GM21529 (cell line): ENCODE measurements around the gene RTKN.
"Not testable (repeated sequence)": the region's sequence is repeated elsewhere in the genome, so short reads cannot be mapped to it uniquely, and the experiment has no call there.

Experiments
- ATAC-seq: cut with Tn5 transposase; IDR thresholded peaks from one replicate; pipeline ENCODE4 v1.9.1; 2021; ENCODE audit not compliant: unreplicated experiment

RTKN gene

DNA sequence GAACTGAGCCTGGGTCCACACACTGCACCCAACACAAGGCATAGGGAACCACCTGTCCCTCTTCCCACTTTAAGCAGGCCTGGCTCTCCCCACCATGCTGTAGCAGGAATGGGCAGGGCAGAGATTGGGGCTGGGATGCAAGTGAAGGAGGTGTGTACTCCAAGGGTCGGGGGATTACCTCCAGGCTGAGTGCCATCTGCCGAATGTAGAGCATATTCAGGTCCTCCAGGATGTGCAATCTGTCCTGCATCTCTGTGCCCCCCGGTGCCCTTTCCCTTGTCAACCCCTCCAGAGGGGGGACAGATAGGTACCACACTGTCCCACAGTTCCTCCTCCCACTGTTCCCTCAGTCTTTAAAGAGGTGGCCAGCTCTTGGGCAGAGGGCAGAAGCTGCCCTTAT, 2.4 kb downstream of the RTKN start:
- ATAC-seq = no peak

DNA sequence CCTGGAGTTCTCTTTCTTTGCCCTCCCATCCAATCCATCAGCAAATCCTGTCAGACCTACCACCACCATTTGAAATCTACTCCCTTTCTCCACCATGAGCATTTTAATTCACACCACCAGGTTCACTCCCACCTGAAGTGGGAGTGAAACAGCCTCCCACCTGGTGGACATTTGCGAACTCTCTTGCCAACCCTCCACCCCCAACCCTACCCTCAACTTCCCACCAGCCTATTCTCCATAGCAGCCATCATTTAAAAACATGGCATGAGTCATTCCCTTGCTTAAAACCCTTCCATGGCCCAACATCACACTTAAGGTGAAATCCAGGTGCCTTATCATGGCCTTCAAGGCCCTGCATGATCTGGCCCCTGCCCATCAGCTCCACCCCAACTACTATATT, 3.5 kb downstream of the RTKN start:
- no peak for ATAC-seq

DNA sequence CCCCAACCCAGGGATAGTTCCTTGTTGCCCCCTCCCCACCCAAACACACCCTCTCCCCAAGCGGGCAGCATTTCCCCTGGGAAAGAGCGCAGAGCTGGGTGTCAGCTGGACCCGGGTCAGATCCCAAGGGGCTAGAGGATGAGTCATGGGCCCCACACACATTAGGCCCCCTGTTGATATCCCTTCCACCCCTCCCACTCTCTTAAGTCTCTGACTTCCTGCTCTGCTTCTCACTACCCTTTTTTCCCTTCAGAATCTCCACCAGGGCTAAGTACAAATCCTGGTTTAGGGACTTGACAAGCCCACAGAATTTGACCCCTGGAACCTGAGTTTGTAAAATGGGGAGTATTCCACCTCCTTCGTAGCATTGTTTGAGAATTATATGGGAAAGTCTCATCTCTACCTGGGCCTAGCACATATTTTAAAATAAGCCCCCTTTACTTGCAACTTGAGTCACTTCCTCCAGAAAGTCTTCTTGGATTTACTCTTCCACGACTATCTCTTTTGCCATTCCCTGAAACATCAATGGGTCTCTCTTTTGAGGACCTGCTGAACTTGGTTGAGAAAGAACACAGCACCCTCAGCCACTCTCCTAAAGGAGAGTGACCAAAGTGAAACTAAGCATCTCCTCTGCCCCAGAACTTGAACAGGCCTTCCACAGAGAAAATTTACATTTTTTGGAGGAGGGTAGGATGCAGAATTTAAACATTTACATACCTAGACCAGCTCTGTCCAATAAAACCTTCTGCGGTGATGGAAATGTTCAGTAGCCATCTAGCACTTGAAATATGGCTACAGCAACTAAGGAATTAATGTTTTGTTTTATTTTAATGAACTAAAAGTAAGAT, 4.7 kb downstream of the RTKN start:
- ATAC-seq = no peak

DNA sequence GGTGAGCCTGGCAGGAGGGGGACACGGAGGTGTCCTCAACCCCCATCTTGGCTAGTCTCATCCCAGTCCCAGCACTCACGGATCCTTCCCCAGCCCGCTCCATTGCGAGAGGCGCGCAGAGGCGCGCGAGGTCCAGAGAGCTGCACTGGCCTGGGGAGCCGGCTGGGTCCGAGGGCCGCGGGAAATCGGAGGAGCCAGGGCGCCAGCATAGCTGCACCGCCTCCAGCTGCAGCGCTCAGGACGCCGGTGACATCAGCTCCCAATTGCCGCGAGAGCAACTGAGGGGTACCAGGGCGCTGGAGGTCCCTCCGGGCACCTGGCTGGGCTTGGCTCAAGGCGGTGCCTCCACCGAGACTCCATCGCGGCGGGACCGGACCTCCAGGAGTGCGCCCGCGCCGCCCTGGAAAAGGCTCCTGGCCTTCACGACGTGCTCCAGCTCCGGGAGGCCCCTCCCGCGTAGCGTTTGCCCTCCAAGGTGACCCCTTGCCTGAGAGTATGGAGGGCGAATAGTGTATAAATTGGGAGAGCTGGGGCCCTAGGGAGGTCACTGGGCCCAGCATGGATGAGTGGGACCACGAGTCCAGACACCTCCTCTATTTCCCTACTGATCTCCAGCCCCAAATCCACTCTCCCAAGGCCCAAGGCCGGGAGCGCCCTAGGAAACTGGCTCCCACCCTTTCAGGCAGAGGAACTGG, 5.5 kb downstream of the RTKN start:
- ATAC-seq = no peak

DNA sequence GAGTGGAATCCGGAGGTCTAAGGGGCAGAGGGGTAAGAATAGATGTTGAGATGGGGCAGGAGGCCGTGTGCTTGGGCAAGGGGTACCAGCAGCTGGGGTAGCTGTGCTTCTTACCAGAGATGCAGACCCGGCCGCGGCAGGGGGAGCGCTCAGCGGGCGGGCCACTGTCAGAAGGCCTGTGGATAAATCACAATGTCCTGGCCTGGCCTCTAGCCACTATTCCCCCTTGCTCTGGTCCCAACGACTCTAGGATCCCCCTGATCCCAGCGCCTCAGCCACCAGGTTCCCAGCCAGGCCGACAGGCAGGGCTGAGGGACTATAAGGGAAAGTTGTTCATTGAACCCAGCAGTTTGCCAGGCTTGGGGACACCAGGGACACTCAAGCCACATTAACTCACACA, 11.2 kb downstream of the RTKN start:
- ATAC-seq = no peak

DNA sequence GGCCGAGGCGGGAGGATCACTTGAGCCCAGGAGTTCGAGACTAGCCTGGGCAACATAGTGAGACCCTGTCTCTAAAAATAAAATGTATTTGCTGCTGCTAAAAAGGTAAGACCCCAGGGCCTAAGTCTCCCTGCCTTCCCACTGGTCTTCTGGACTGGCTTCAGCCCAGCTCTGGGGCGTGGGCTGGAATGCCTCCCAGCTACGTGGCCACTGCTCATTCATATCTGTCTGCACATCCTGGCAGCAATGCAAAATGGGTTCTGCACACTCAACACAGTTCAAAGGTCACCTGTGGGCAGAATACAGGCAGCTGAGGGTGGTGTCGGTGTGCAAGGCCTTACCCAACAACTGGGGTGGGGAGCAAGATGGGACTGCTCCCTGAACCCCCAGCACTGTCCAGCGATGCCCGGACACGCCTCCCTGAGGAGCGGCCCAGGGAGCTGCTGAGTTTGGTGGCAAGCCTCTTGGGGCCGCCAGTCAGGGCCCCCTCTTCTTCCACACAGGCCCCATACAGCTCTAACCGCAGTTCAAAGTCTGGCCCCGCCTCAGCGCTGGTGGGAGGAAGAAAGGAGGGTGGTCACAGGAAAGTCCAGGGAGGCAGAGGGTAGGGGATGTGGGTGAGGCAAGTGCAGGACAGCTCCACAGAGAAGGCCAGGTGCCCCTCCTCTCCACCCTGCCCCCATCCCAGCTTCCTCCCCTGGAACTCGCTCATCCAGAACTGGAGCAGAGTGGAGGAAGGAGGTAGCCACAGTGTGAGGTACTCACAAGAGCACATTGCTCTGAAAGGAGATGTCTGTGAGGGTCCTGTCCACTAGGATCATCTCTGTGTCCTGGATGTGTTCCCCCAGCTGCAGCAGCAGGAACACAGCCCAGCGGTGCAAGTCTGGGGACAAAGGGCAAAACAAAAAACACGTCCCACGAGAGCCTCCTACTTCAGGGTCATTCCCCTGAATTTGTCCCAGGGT, 12.0 kb downstream of the RTKN start:
- no peak for ATAC-seq

DNA sequence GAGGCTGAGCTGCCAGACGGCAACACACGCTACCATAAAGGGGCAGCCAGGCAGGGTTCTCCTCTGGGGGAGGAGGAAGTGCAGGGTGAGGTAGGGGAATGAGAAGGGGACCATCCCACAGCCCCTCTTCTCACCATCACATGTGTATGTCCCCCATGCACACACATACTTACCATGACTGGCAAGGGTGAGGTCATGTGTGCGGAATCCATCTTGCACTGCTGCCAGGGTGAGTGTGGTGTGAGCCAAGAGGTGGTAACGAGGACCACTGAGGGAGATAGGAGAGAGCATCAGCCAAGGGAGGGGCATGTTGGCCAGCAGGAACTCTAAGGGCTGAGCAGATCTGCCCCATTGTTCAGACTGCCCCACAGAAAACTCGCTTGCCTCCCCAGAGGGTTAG, 13.1 kb downstream of the RTKN start:
- no peak for ATAC-seq

DNA sequence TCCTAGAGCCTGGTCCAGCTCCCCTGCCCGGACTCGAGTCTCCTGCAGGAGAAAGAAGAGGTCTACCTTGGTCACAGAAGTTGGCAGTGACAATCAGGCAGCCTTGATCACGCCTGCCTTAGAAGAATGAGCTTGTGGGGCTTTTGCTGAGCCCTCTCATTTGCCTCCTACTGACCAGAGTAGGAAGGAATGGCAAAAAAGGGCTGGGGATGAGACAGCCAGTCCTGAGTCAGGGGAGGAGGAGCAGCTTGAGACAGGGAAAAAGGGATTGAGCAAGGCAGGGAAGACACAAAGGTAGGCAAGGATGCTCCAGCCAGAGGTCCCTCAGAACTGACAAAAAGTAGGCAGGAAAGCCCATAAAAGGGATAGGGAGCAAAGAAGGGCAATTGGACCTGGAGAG, 14.2 kb downstream of the RTKN start:
- no peak for ATAC-seq

DNA sequence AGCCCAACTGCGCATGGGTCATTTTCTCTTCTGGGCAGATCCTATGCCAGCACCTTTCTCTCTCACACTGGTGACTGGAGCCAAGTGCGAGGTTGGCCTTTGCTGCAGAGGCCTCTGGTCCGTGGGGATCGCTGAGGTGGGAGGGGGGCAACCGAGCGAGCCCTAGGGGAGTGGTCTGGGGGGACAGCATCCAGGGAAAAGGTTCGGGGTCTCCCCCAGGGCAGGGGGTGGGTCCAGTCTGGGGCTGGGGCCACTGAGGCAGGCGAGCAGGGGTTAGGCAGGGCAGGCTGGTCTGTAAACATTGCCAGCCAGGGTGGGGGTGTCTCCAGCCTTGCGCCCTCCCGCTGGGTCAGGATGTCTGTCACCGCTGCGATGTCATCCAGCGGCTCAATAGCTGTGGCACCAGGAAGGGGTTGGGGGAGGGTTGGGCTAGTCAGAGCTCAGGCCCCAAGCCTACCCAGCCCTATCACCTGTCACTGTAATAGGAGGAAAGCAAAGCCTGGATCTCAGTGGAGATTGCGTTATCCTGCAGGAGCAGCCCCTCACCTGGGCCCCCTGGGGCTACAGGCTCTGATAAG, 15.5 kb downstream of the RTKN start:
- ATAC-seq = no peak

DNA sequence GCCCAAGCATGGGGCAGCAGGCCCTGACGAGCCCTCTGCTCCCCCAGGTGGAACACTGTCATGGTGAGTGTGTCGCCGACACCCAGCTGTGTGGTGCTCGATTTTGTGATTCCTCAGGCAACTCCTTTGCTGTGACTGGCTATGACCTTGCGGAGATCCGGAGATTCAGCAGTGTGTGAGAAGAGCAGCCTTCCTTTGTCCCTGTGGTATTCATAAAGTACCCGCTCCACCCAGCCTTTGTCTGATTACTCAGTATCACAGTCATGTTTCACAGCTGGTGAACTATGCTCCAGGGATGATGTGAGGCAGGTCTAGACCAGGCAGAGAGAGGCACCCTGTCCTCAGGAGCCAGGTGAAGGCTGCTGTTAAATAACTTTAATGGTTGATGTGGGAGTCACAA, 16.2 kb downstream of the RTKN start:
- no peak for ATAC-seq

DNA sequence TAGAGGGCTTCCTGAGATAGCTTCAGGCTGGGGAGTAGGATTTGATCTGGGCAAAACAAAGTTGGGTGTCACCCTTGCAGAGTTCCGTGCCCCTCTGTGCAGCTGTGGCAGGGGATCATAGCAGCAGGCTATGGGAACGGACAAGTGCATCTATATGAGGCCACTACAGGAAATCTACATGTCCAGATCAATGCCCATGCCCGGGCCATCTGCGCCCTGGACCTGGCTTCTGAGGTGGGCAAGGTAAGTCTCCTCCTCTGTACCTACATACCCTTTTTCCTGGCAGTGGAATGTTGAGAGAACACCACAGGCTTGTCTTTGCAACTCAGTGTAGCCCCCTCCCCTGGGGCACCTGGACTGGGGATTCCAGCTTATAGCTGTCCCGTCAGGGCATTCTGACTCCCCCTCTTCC, 16.7 kb downstream of the RTKN start:
- ATAC-seq = no peak

DNA sequence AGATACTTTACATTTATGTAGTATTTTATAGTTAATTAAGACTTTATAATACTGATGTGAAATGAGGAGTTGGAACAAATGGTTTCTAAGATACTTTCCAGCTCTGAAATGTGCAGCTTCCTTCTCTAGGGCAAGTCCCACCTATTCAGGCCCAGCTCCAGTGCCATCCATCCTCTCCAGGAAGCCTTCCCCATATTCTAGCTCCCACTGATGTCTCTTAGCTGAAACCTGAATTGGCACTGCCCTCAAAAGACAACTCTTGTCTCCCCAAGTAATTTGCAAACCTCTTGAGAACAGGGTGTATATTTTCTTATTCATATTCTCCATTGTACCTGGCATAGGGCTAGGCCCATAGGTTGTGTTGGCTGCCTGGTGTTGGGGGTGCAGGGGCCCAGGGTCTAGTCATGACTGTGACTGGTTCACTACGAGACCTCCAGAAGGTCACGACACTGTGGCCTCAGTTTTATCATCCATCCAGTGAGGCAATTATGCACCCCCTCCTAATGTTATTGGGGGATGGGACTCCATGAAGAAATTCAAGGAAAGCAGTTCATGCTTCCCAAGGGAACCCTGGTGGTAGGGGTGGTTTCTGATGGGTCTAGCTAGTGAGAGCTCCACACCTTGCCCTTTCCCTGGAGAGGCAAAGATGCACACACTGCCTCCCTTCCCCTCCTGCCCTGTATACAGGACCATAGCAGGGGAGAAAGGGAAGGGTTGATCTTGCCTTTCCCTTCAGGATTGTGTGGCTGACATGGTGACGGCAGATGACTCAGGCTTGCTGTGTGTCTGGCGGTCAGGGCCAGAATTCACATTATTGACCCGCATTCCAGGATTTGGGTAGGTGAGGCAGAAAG, 17.4 kb downstream of the RTKN start:
- ATAC-seq = no peak

DNA sequence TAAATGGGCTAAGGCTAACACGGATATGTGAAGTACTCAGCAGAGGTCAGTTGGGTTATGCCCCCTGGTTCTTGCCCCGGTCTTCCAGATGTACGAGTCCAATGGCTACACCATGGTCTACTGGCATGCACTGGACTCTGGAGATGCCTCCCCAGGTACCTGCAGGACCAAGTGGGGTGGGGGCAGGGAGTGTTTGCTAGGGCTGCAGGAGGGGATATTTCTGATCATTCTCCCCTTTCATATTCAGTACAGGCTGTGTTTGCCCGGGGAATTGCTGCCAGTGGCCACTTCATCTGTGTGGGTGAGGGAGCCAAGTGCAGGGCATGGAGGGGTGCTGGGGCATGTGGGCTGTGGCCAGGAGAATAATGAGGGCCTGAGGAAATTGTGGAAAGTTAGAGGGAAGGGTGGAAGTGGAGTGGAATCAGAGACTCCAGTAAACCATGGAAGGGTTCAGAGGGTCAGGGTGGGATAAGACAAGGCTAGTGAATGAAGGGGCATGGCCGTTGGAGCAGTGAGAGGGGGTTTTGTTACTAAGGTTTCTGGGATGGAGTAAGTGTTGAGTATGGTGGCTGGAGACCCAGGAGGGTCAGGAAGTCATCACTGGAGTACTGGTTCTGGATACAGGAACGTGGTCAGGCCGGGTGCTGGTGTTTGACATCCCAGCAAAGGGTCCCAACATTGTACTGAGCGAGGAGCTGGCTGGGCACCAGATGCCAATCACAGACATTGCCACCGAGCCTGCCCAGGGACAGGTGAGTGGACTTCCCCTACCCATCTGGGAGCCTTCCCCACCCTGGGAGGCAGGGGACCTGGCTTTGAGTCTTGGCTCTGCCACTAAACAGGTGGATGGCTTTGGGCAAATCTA, 18.3 kb downstream of the RTKN start:
- ATAC-seq = no peak

DNA sequence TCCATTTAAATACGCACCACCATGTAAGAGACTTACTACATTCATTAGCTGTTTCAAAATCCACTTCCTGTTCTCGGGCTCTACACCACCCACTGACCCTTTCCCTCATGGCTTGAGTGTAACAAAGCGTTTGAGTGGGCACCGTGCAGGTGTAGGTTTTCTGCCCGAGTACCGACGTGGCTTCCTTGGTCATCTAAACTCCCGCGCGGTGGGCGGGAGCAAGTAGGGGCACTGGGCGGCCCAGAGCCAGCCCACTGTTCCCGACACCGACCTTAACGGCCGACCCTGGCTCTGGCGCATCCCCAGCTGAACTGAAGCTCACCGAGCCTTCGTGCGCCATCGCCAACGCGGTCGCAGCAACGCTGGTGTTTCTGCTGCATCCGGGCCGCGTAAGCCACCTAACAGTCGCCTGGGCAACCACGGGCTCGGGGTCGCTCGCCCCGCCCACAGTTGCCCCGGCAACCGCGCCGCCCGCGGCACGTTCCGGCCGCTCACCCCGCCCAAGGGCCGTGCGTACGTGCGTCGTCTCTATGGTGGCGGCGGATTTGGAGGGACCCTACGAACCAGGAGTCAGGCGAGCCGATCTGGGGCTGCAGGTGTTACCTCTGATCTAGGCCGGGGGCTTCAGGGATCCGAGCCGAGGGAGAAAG, 20.4 kb downstream of the RTKN start, which contains the start of the genes C2orf81 and WDR54:
TSS of gene C2orf81 (minus strand) at position 399 of the 650 bp plus-strand sequence. CDS start at position 340, 59 bp downstream.
TSS of gene WDR54 (plus strand) at position 510 of the 650 bp plus-strand sequence. CDS start 424 bp downstream, outside the sequence.
- peak; percentile 92 for ATAC-seq

DNA sequence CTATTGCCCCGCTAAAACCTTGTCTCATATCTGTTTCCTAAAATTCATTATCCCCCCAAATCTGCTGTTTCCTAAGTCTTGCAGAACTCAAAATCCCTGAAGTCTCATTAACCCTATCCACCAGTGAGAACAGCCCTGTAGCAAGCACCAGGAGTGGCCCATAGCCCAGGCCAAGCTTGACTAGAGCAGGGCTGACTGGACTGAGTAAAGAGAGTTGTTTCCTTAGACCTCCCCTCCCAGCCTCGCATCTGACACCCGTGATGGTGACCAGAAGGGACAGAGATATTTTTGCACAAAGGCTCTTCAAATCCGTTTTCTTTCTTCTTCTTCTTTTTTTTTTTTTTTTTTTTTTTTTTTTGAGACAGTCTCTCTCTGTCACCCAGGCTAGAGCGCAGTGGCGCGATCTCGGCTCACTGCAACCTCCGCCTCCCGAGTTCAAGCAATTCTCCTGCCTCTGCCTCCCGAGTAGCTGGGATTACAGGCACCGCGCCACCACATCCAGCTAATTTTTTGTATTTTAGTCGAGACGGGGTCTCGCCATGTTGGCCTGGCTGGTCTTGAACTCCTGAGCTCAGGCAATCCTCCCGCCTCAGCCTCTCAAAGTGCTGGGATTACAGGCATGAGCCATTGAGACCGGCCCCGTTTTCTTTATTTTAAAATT, 21.2 kb downstream of the RTKN start:
- not testable (repeated sequence) for ATAC-seq

DNA sequence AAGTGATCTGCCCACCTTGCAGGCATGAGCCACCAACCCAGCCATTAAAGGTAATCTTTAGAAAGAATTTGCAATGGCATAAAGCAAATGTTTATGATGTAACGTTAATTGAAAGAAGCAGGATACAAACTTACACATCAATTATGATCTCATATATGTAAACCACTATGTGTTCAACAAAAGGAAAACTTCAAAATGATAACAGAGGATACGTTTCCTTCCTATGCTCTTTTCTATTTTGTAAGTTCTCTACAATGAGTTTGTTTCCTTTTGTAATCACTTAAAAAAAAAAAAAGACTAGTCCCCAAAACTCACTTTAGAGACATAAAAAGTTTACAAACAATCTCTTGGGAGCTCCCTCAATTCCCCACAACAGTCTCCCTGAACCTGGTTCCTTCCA, 21.7 kb downstream of the RTKN start:
- no peak for ATAC-seq

DNA sequence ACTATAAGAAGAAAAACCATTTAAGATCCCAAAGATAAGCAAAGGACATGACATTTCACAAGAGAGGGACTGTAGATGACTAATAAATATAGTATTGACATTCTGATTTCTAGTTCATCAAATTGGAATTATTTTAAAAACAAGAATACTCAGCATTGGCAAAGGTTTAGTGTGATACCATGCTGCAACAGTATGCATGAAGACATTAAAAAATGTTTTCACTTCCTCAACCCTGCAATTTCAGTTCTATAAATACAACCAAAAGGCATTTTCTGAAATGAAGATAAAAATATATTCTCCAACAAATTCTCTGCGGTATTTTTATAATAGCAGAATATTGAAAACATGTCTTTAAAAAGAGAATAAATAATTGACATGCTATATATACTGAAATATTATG, 22.4 kb downstream of the RTKN start:
- ATAC-seq = no peak

DNA sequence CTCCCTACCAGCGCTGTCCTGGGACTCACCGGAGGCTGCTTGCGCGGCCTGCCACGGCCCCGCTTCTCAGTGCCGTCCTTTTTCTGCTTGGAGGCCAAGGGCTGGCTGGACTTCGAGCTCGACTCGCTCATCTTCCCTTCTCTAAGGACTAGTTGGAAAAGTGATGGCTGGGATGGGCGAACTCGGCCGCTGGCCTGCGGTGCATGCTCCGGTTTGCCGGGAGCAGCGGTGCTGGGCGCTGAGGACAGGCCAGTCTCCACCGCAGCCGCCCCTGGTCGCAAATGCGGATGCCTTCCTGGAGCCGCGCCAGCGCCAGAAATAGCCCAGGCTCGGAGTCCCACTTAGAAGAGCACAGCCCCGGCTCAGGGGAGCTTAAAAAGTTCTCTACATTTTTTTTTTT, 23.4 kb downstream of the RTKN start:
- no peak for ATAC-seq
